Measurements from ENCODE around the gene ARID1B.

Gene ARID1B

GRCh38 chr6:156935000-156935399, 157.8 kb downstream of the ARID1B start:
- H3K27me3 ChIP-seq (ENCODE audit: insufficient read depth, low read length): no peaks in the 10 kb centered on the region
- no peak overlapping the region for H3K9ac ChIP-seq (ENCODE audit: low read length)
- H4K91ac ChIP-seq (ENCODE audit: low read depth, low read length): no peak overlapping the region
- H3K4ac ChIP-seq (ENCODE audit: low read depth, low read length): no peak overlapping the region
- no peak overlapping the region for H3K4me2 ChIP-seq (ENCODE audit: low read length)
- no peaks in the 10 kb centered on the region for H3K9me3 ChIP-seq (ENCODE audit: insufficient read depth, low read depth, low read length)
- no CpG with 5 or more reads among the region's 5 CpGs for WGBS (ENCODE audit: extremely low coverage, insufficient coverage, insufficient read length)
- no peak overlapping the region for H4K12ac ChIP-seq (ENCODE audit: low read depth, low read length)
- DNase-seq: no peak
- H3K4me3 ChIP-seq (ENCODE audit: low read depth, low read length): no peak overlapping the region
- no peak overlapping the region for H3K14ac ChIP-seq (ENCODE audit: low read length)
- peaks cover 0 to 2% of the 10 kb centered on the region in 2 experiments for H3K4me1 ChIP-seq (ENCODE audit: control insufficient read depth in 1 of 2, insufficient read depth in 2 of 2, low read length in 2 of 2)
- no peak overlapping the region for H2AK5ac ChIP-seq (ENCODE audit: low read length)
- H3K79me2 ChIP-seq (ENCODE audit: control insufficient read depth, insufficient read depth, low read length, poor library complexity): no peaks in the 10 kb centered on the region
- no peak overlapping the region for H2BK12ac ChIP-seq (ENCODE audit: low read length)
- H3K79me1 ChIP-seq (ENCODE audit: low read length): no peaks in the 10 kb centered on the region
- peaks cover 3 to 6% of the 10 kb centered on the region in 2 experiments for H3K36me3 ChIP-seq (ENCODE audit: control insufficient read depth in 1 of 2, insufficient read depth in 2 of 2, low read length in 2 of 2)
- no peak overlapping the region for H2BK5ac ChIP-seq (ENCODE audit: low read depth, low read length, poor library complexity)
- no peak overlapping the region for H3K23ac ChIP-seq (ENCODE audit: low read length)
- no peak overlapping the region for H4K8ac ChIP-seq (ENCODE audit: low read depth, low read length)
- no peak overlapping the region for H2BK120ac ChIP-seq (ENCODE audit: insufficient read depth, low read length, poor library complexity)
- H3K27ac ChIP-seq (ENCODE audit: low read depth, low read length): no peak overlapping the region
- no peak overlapping the region for H3K18ac ChIP-seq (ENCODE audit: low read length)
- H2AFZ ChIP-seq (ENCODE audit: insufficient read depth, low read length, poor library complexity): no peak overlapping the region

- Histone ChIP-seq H3K9ac (ENCODE audit: low read length) (no peak overlapping the region), H3K18ac (ENCODE audit: low read length) (no peak overlapping the region), H3K4ac (ENCODE audit: low read depth, low read length) (no peak overlapping the region), H2AFZ (ENCODE audit: insufficient read depth, low read length, poor library complexity) (no peak overlapping the region), H3K14ac (ENCODE audit: low read length) (no peak overlapping the region), H4K8ac (ENCODE audit: low read depth, low read length) (no peak overlapping the region), H3K4me1 (ENCODE audit: control insufficient read depth in 1 of 2, insufficient read depth in 2 of 2, low read length in 2 of 2) (peaks cover 0 to 2% of the 10 kb centered on the region in 2 experiments), H3K9me3 (ENCODE audit: insufficient read depth, low read depth, low read length) (no peaks in the 10 kb centered on the region), H4K91ac (ENCODE audit: low read depth, low read length) (no peak overlapping the region), H3K4me2 (ENCODE audit: low read length) (no peak overlapping the region), H3K36me3 (ENCODE audit: control insufficient read depth in 1 of 2, insufficient read depth in 2 of 2, low read length in 2 of 2) (peaks cover 3% of the 10 kb centered on the region in 2 experiments), H4K12ac (ENCODE audit: low read depth, low read length) (no peak overlapping the region), H3K27ac (ENCODE audit: low read depth, low read length) (no peak overlapping the region), H3K23ac (ENCODE audit: low read length) (no peak overlapping the region), H2AK5ac (ENCODE audit: low read length) (no peak overlapping the region), H2BK12ac (ENCODE audit: low read length) (no peak overlapping the region), H3K79me2 (ENCODE audit: control insufficient read depth, insufficient read depth, low read length, poor library complexity) (no peaks in the 10 kb centered on the region), H3K79me1 (ENCODE audit: low read length) (no peaks in the 10 kb centered on the region), H2BK120ac (ENCODE audit: insufficient read depth, low read length, poor library complexity) (no peak overlapping the region), H3K4me3 (ENCODE audit: low read depth, low read length) (no peak overlapping the region), H3K27me3 (ENCODE audit: insufficient read depth, low read length) (no peaks in the 10 kb centered on the region), H2BK5ac (ENCODE audit: low read depth, low read length, poor library complexity) (no peak overlapping the region)
- DNase-seq: no peak
- no CpG with 5 or more reads among the region's 1 CpG for WGBS (ENCODE audit: extremely low coverage, insufficient coverage, insufficient read length)
These were observed 161.0 kb downstream of the ARID1B start for GRCh38 chr6:156938143-156938542.

GRCh38 chr6:156940221-156940620, 163.0 kb downstream of the ARID1B start:
- no peak overlapping the region for H4K91ac ChIP-seq (ENCODE audit: low read depth, low read length)
- no peak overlapping the region for H3K4me3 ChIP-seq (ENCODE audit: low read depth, low read length)
- no peak overlapping the region for H3K18ac ChIP-seq (ENCODE audit: low read length)
- H2BK5ac ChIP-seq (ENCODE audit: low read depth, low read length, poor library complexity): no peak overlapping the region
- H4K8ac ChIP-seq (ENCODE audit: low read depth, low read length): no peak overlapping the region
- H3K23ac ChIP-seq (ENCODE audit: low read length): no peak overlapping the region
- no peak overlapping the region for H3K4ac ChIP-seq (ENCODE audit: low read depth, low read length)
- no peak overlapping the region for H3K9ac ChIP-seq (ENCODE audit: low read length)
- no peak overlapping the region for H4K12ac ChIP-seq (ENCODE audit: low read depth, low read length)
- H3K14ac ChIP-seq (ENCODE audit: low read length): no peak overlapping the region
- no peak overlapping the region for H2BK12ac ChIP-seq (ENCODE audit: low read length)
- no peaks in the 10 kb centered on the region for H3K27me3 ChIP-seq (ENCODE audit: insufficient read depth, low read length)
- H3K79me2 ChIP-seq (ENCODE audit: control insufficient read depth, insufficient read depth, low read length, poor library complexity): no peaks in the 10 kb centered on the region
- H2BK120ac ChIP-seq (ENCODE audit: insufficient read depth, low read length, poor library complexity): no peak overlapping the region
- no peak overlapping the region for H3K4me2 ChIP-seq (ENCODE audit: low read length)
- no peak for DNase-seq
- H3K79me1 ChIP-seq (ENCODE audit: low read length): no peaks in the 10 kb centered on the region
- H3K36me3 ChIP-seq (ENCODE audit: control insufficient read depth in 1 of 2, insufficient read depth in 2 of 2, low read length in 2 of 2): peaks cover under 1 to 1% of the 10 kb centered on the region in 2 experiments
- H3K27ac ChIP-seq (ENCODE audit: low read depth, low read length): no peak overlapping the region
- no peaks in the 10 kb centered on the region for H3K9me3 ChIP-seq (ENCODE audit: insufficient read depth, low read depth, low read length)
- no peak overlapping the region for H2AK5ac ChIP-seq (ENCODE audit: low read length)
- WGBS (ENCODE audit: extremely low coverage, insufficient coverage, insufficient read length): no CpG with 5 or more reads among the region's 5 CpGs
- H3K4me1 ChIP-seq (ENCODE audit: control insufficient read depth in 1 of 2, insufficient read depth in 2 of 2, low read length in 2 of 2): no peaks in the 10 kb centered on the region
- no peak overlapping the region for H2AFZ ChIP-seq (ENCODE audit: insufficient read depth, low read length, poor library complexity)

GRCh38 chr6:156942266-156942665, 165.1 kb downstream of the ARID1B start:
- Histone ChIP-seq H4K8ac (ENCODE audit: low read depth, low read length) (no peak overlapping the region), H3K4ac (ENCODE audit: low read depth, low read length) (peak overlapping the region; percentile 40), H3K9me3 (ENCODE audit: insufficient read depth, low read depth, low read length) (no peaks in the 10 kb centered on the region), H4K91ac (ENCODE audit: low read depth, low read length) (no peak overlapping the region), H3K36me3 (ENCODE audit: control insufficient read depth in 1 of 2, insufficient read depth in 2 of 2, low read length in 2 of 2) (peaks cover 0 to 1% of the 10 kb centered on the region in 2 experiments), H2BK12ac (ENCODE audit: low read length) (no peak overlapping the region), H3K14ac (ENCODE audit: low read length) (no peak overlapping the region), H3K4me3 (ENCODE audit: low read depth, low read length) (no peak overlapping the region), H2AK5ac (ENCODE audit: low read length) (no peak overlapping the region), H2BK120ac (ENCODE audit: insufficient read depth, low read length, poor library complexity) (no peak overlapping the region), H3K4me2 (ENCODE audit: low read length) (no peak overlapping the region), H2BK5ac (ENCODE audit: low read depth, low read length, poor library complexity) (no peak overlapping the region), H3K4me1 (ENCODE audit: control insufficient read depth in 1 of 2, insufficient read depth in 2 of 2, low read length in 2 of 2) (no peaks in the 10 kb centered on the region), H3K79me1 (ENCODE audit: low read length) (no peaks in the 10 kb centered on the region), H4K12ac (ENCODE audit: low read depth, low read length) (no peak overlapping the region), H3K18ac (ENCODE audit: low read length) (no peak overlapping the region), H3K9ac (ENCODE audit: low read length) (no peak overlapping the region), H3K79me2 (ENCODE audit: control insufficient read depth, insufficient read depth, low read length, poor library complexity) (no peaks in the 10 kb centered on the region), H3K27ac (ENCODE audit: low read depth, low read length) (no peak overlapping the region), H2AFZ (ENCODE audit: insufficient read depth, low read length, poor library complexity) (no peak overlapping the region), H3K27me3 (ENCODE audit: insufficient read depth, low read length) (no peaks in the 10 kb centered on the region), H3K23ac (ENCODE audit: low read length) (no peak overlapping the region)
- WGBS (ENCODE audit: extremely low coverage, insufficient coverage, insufficient read length): no CpG with 5 or more reads among the region's 2 CpGs
- DNase-seq: no peak

All from trophoblast cell (in vitro differentiated cells and primary cell).